AG08395 (cell line): Measurements from ENCODE around the gene PTPRD.

Experiments
- DNase-seq: peaks from one replicate; pipeline ENCODE4 v3.0.0; 2012; ENCODE audit warnings: mixed read lengths, low spot score

Gene PTPRD

GRCh38 chr9:9305600-9305999 lies 1307.2 kb downstream of the PTPRD start:
- no peak for DNase-seq

- no peak for DNase-seq
Measured at GRCh38 chr9:9299134-9299533, 1313.7 kb downstream of the PTPRD start.

GRCh38 chr9:9286001-9286400 lies 1326.8 kb downstream of the PTPRD start:
- DNase-seq, result no peak

GRCh38 chr9:9284201-9284600 lies 1328.6 kb downstream of the PTPRD start:
- no peak for DNase-seq

GRCh38 chr9:9283159-9283986 lies 1329.4 kb downstream of the PTPRD start:
- DNase-seq, result no peak

- no peak for DNase-seq
Measured at GRCh38 chr9:9275601-9276000, 1337.2 kb downstream of the PTPRD start.

GRCh38 chr9:9257999-9258498 lies 1354.8 kb downstream of the PTPRD start:
- no peak for DNase-seq

GRCh38 chr9:9246726-9247125 lies 1366.1 kb downstream of the PTPRD start:
- DNase-seq, result no peak

GRCh38 chr9:9231946-9232345 lies 1380.9 kb downstream of the PTPRD start:
- DNase-seq, result no peak

GRCh38 chr9:9229269-9229668 lies 1383.5 kb downstream of the PTPRD start:
- DNase-seq, result no peak

- DNase-seq, result no peak
Measured at GRCh38 chr9:9223175-9223574, 1389.6 kb downstream of the PTPRD start.

GRCh38 chr9:9222730-9223129 lies 1390.1 kb downstream of the PTPRD start:
- no peak for DNase-seq

- no peak for DNase-seq
Measured at GRCh38 chr9:9216934-9217333, 1395.9 kb downstream of the PTPRD start.

- no peak for DNase-seq
Measured at GRCh38 chr9:9215050-9215449, 1397.8 kb downstream of the PTPRD start.

- DNase-seq, result no peak
Measured at GRCh38 chr9:9214066-9214465, 1398.7 kb downstream of the PTPRD start.

- DNase-seq, result no peak
Measured at GRCh38 chr9:9212963-9213362, 1399.8 kb downstream of the PTPRD start.

- no peak for DNase-seq
Measured at GRCh38 chr9:9202276-9202675, 1410.5 kb downstream of the PTPRD start.

- no peak for DNase-seq
Measured at GRCh38 chr9:9186086-9186485, 1426.7 kb downstream of the PTPRD start.

GRCh38 chr9:9182431-9182830 lies 1430.4 kb downstream of the PTPRD start:
- no peak for DNase-seq

GRCh38 chr9:9177081-9177480 lies 1435.7 kb downstream of the PTPRD start:
- DNase-seq, result no peak

GRCh38 chr9:9174358-9174757 lies 1438.4 kb downstream of the PTPRD start:
- no peak for DNase-seq

- no peak for DNase-seq
Measured at GRCh38 chr9:9173264-9173663, 1439.5 kb downstream of the PTPRD start.

- DNase-seq, result no peak
Measured at GRCh38 chr9:9170439-9171134, 1442.2 kb downstream of the PTPRD start.
